ENCODE measurements around the gene ABI3BP.
"Not testable (repeated sequence)": the region's sequence is repeated elsewhere in the genome, so short reads cannot be mapped to it uniquely, and the experiment has no call there.

ABI3BP gene

GRCh38 chr3:100954199-100954935 is 38.9 kb downstream of the ABI3BP start:
- Histone ChIP-seq H3K27ac (peak overlapping the region; percentile 68 to 70), H3K4me3 (no peak overlapping the region), H3K9me3 (peaks cover 0 to under 1% (median 0%) of the 10 kb centered on the region in 3 donors), H3K4me1 (peaks cover 0 to 32% (median 5%) of the 10 kb centered on the region in 4 donors), H3K27me3 (no peaks in the 10 kb centered on the region), H3K36me3 (no peaks in the 10 kb centered on the region)
- TF ChIP-seq CTCF (IDR thresholded peaks at IDR 0.05): no peak
- intact Hi-C loops (cut with DNase I; ENCODE audit: low total_unique reads): no loop called here
- no peak for DNase-seq

- Histone ChIP-seq H3K4me3 (no peak overlapping the region), H3K4me1 (peaks cover 0 to 35% (median 7%) of the 10 kb centered on the region in 4 donors), H3K27me3 (no peaks in the 10 kb centered on the region), H3K9me3 (no peaks in the 10 kb centered on the region), H3K36me3 (no peaks in the 10 kb centered on the region), H3K27ac (peak overlapping the region in 1 of 2 donors; percentile 68)
- no peak for TF ChIP-seq CTCF (IDR thresholded peaks at IDR 0.05)
- DNase-seq: no peak
- intact Hi-C loops (cut with DNase I; ENCODE audit: low total_unique reads): no loop called here
These were observed 40.1 kb downstream of the ABI3BP start for GRCh38 chr3:100953103-100953502.

GRCh38 chr3:100947119-100947518 is 46.1 kb downstream of the ABI3BP start:
- Histone ChIP-seq H3K4me1 (peaks cover 0 to 17% (median 4%) of the 10 kb centered on the region in 4 donors), H3K27ac (peak overlapping the region; percentile 5 to 31), H3K4me3 (no peak overlapping the region), H3K27me3 (no peaks in the 10 kb centered on the region), H3K36me3 (no peaks in the 10 kb centered on the region), H3K9me3 (no peaks in the 10 kb centered on the region)
- DNase-seq: no peak
- intact Hi-C loops (cut with DNase I; ENCODE audit: low total_unique reads): no loop called here
- TF ChIP-seq CTCF (IDR thresholded peaks at IDR 0.05): no peak

GRCh38 chr3:100946096-100946495 is 47.1 kb downstream of the ABI3BP start:
- DNase-seq; H3K36me3 ChIP-seq; intact Hi-C loops (cut with DNase I; ENCODE audit: low total_unique reads); H3K9me3 ChIP-seq; H3K4me3 ChIP-seq; H3K27me3 ChIP-seq; H3K27ac ChIP-seq: not testable (repeated sequence)
- peaks cover 0 to 17% (median 4%) of the 10 kb centered on the region in 4 donors for H3K4me1 ChIP-seq

GRCh38 chr3:100941451-100941850 is 51.8 kb downstream of the ABI3BP start:
- no peak for TF ChIP-seq CTCF (IDR thresholded peaks at IDR 0.05)
- peak overlapping the region; percentile 6 to 29 for H3K27ac ChIP-seq
- intact Hi-C loops (cut with DNase I; ENCODE audit: low total_unique reads): no loop called here

GRCh38 chr3:100941041-100941440 is 52.2 kb downstream of the ABI3BP start:
- H3K27ac ChIP-seq: peak overlapping the region; percentile 6 to 29

More at GRCh38 chr3:100941451-100941850, 51.8 kb downstream of the ABI3BP start:
- Histone ChIP-seq H3K9me3 (no peaks in the 10 kb centered on the region), H3K36me3 (no peaks in the 10 kb centered on the region), H3K27me3 (no peaks in the 10 kb centered on the region), H3K4me3 (peak overlapping the region in 1 of 2 donors; percentile 3), H3K4me1 (no peaks in the 10 kb centered on the region)
- DNase-seq: peak in 1 of 2 donors; percentile 26

More at GRCh38 chr3:100941041-100941440, 52.2 kb downstream of the ABI3BP start:
- peak in 1 of 2 donors; percentile 65 for DNase-seq
- Histone ChIP-seq H3K9me3 (no peaks in the 10 kb centered on the region), H3K4me1 (no peaks in the 10 kb centered on the region), H3K36me3 (no peaks in the 10 kb centered on the region), H3K4me3 (peak overlapping the region in 1 of 2 donors; percentile 3), H3K27me3 (no peaks in the 10 kb centered on the region)
- no peak for TF ChIP-seq CTCF (IDR thresholded peaks at IDR 0.05)
- intact Hi-C loops (cut with DNase I; ENCODE audit: low total_unique reads): no loop called here
